ENCODE measurements around the gene AP1S2.

DNA sequence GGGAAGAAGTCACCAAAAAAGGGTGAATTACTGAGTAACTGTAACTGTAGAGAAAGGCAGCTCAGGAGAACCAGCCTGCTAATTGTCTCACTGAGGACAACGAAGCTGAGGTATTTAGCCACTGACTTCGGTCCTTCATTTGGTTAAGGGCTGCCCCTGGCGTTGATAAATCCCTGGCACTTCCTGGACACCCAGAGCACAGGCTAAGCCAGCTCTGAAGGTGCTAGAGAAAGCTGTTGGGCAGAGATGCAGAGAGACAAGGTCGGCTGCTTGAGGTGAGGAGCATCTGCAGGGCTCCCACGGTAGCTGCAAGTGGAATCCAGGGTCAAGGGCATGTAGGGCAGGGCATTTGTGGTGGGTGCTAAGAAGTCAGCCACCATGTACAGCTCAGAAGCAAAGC, 33.4 kb upstream of the AP1S2 start:
- no peak for TF ChIP-seq EZH2phosphoT487 (IDR thresholded peaks at IDR 0.05; ENCODE audit: borderline replicate concordance, low read length)
- TF ChIP-seq, protein P1, sequence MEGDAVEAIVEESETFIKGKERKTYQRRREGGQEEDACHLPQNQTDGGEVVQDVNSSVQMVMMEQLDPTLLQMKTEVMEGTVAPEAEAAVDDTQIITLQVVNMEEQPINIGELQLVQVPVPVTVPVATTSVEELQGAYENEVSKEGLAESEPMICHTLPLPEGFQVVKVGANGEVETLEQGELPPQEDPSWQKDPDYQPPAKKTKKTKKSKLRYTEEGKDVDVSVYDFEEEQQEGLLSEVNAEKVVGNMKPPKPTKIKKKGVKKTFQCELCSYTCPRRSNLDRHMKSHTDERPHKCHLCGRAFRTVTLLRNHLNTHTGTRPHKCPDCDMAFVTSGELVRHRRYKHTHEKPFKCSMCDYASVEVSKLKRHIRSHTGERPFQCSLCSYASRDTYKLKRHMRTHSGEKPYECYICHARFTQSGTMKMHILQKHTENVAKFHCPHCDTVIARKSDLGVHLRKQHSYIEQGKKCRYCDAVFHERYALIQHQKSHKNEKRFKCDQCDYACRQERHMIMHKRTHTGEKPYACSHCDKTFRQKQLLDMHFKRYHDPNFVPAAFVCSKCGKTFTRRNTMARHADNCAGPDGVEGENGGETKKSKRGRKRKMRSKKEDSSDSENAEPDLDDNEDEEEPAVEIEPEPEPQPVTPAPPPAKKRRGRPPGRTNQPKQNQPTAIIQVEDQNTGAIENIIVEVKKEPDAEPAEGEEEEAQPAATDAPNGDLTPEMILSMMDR (IDR thresholded peaks at IDR 0.05; ENCODE audit: low read depth, low read length, poor library complexity, severe bottlenecking) = no peak
